Measurements from ENCODE around the gene ZNF343.

DNA sequence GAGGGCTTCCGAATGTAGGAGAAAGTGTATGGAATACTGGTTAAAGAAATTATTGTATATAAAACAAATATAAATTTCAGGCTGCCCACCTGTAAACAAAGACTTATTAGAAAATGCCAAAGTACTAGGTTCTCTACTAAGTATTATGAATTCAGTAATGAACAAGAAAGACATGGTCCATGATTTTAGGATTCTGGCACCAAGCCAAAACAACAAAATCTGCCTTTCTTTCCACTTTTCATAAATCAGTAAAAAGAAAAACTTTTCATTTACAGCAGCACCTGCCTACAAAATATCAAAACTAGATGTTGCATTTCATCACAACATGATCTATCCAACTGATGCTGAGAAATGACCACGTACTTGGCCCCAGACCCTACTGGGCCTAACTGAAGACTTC is 23.6 kb downstream of the ZNF343 start:
- TF ChIP-seq, protein P1, sequence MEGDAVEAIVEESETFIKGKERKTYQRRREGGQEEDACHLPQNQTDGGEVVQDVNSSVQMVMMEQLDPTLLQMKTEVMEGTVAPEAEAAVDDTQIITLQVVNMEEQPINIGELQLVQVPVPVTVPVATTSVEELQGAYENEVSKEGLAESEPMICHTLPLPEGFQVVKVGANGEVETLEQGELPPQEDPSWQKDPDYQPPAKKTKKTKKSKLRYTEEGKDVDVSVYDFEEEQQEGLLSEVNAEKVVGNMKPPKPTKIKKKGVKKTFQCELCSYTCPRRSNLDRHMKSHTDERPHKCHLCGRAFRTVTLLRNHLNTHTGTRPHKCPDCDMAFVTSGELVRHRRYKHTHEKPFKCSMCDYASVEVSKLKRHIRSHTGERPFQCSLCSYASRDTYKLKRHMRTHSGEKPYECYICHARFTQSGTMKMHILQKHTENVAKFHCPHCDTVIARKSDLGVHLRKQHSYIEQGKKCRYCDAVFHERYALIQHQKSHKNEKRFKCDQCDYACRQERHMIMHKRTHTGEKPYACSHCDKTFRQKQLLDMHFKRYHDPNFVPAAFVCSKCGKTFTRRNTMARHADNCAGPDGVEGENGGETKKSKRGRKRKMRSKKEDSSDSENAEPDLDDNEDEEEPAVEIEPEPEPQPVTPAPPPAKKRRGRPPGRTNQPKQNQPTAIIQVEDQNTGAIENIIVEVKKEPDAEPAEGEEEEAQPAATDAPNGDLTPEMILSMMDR (IDR thresholded peaks at IDR 0.05) = no peak
- TF ChIP-seq POLR2AphosphoS5 (IDR thresholded peaks at IDR 0.05; ENCODE audit: low read depth, low read length) = no peak
- TF ChIP-seq, protein P2, sequence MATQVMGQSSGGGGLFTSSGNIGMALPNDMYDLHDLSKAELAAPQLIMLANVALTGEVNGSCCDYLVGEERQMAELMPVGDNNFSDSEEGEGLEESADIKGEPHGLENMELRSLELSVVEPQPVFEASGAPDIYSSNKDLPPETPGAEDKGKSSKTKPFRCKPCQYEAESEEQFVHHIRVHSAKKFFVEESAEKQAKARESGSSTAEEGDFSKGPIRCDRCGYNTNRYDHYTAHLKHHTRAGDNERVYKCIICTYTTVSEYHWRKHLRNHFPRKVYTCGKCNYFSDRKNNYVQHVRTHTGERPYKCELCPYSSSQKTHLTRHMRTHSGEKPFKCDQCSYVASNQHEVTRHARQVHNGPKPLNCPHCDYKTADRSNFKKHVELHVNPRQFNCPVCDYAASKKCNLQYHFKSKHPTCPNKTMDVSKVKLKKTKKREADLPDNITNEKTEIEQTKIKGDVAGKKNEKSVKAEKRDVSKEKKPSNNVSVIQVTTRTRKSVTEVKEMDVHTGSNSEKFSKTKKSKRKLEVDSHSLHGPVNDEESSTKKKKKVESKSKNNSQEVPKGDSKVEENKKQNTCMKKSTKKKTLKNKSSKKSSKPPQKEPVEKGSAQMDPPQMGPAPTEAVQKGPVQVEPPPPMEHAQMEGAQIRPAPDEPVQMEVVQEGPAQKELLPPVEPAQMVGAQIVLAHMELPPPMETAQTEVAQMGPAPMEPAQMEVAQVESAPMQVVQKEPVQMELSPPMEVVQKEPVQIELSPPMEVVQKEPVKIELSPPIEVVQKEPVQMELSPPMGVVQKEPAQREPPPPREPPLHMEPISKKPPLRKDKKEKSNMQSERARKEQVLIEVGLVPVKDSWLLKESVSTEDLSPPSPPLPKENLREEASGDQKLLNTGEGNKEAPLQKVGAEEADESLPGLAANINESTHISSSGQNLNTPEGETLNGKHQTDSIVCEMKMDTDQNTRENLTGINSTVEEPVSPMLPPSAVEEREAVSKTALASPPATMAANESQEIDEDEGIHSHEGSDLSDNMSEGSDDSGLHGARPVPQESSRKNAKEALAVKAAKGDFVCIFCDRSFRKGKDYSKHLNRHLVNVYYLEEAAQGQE (IDR thresholded peaks at IDR 0.05; ENCODE audit: insufficient read depth in 1 of 2, low read depth in 2 of 2, low read length in 1 of 2) = no peak
